GM19193 (cell line): ENCODE measurements around the gene PEX26.

Source experiments
- POLR2A ChIP-seq: IDR thresholded peaks from 4 replicates; pipeline ENCODE4 v1.6.1; 2011; ENCODE audit not compliant: insufficient read depth, insufficient read length; ENCODE audit errors: extremely low read depth

PEX26 gene

GRCh38 chr22:18067548-18068341 is 10.0 kb upstream of the PEX26 start:
- TF ChIP-seq POLR2A: no peak

- TF ChIP-seq POLR2A: no peak
Observed at GRCh38 chr22:18068381-18068988, 9.3 kb upstream of the PEX26 start.

GRCh38 chr22:18069041-18069440 is 8.7 kb upstream of the PEX26 start:
- no peak for TF ChIP-seq POLR2A

- TF ChIP-seq POLR2A: no peak
Observed at GRCh38 chr22:18070041-18070440, 7.7 kb upstream of the PEX26 start.

GRCh38 chr22:18070556-18071306 is 7.1 kb upstream of the PEX26 start:
- no peak for TF ChIP-seq POLR2A

- no peak for TF ChIP-seq POLR2A
Observed at GRCh38 chr22:18071968-18072310, 5.9 kb upstream of the PEX26 start.

- TF ChIP-seq POLR2A: no peak
Observed at GRCh38 chr22:18073467-18073866, 4.3 kb upstream of the PEX26 start.

- TF ChIP-seq POLR2A: no peak
Observed at GRCh38 chr22:18075101-18075719, 2.6 kb upstream of the PEX26 start.

GRCh38 chr22:18075720-18076497 is 1.9 kb upstream of the PEX26 start:
- TF ChIP-seq POLR2A: no peak

- TF ChIP-seq POLR2A: no peak
Observed at GRCh38 chr22:18077087-18077638, 627 bp upstream of the PEX26 start.

GRCh38 chr22:18078329-18079041 is 695 bp downstream of the PEX26 start:
- TF ChIP-seq POLR2A: peak; percentile 39

GRCh38 chr22:18079706-18080233 is 2.0 kb downstream of the PEX26 start:
- TF ChIP-seq POLR2A: no peak

GRCh38 chr22:18081416-18081815 is 3.6 kb downstream of the PEX26 start:
- TF ChIP-seq POLR2A: no peak
